Measurements from ENCODE around the gene PARD6G.
"Not testable (repeated sequence)": the region's sequence is repeated elsewhere in the genome, so short reads cannot be mapped to it uniquely, and the experiment has no call there.

Gene PARD6G

GRCh38 chr18:80241919-80242777 is 5.2 kb downstream of the PARD6G start:
- no peak overlapping the region for H3K4me3 ChIP-seq (ENCODE audit: low read depth, low read length)
- no peak for TF ChIP-seq CTCF (IDR thresholded peaks at IDR 0.05; ENCODE audit: low read depth, low read length)
- in situ Hi-C loops (cut with HindIII; ENCODE audit: low sequenced_read_pairs), result no loop called here
- DNase-seq (ENCODE audit: low read depth, low spot score), result no peak

GRCh38 chr18:80239830-80240229 is 7.5 kb downstream of the PARD6G start:
- in situ Hi-C loops (cut with HindIII; ENCODE audit: low sequenced_read_pairs), result no loop called here
- no peak for DNase-seq (ENCODE audit: low read depth, low spot score)
- TF ChIP-seq CTCF (IDR thresholded peaks at IDR 0.05; ENCODE audit: low read depth, low read length), result no peak
- H3K4me3 ChIP-seq (ENCODE audit: low read depth, low read length), result no peak overlapping the region

GRCh38 chr18:80238651-80239260 is 8.6 kb downstream of the PARD6G start:
- TF ChIP-seq CTCF (IDR thresholded peaks at IDR 0.05; ENCODE audit: low read depth, low read length), result no peak
- in situ Hi-C loops (cut with HindIII; ENCODE audit: low sequenced_read_pairs), result no loop called here
- no peak for DNase-seq (ENCODE audit: low read depth, low spot score)
- H3K4me3 ChIP-seq (ENCODE audit: low read depth, low read length), result no peak overlapping the region

- in situ Hi-C loops (cut with HindIII; ENCODE audit: low sequenced_read_pairs); DNase-seq (ENCODE audit: low read depth, low spot score); H3K4me3 ChIP-seq (ENCODE audit: low read depth, low read length): not testable (repeated sequence)
Measured at GRCh38 chr18:80237519-80237918, 9.8 kb downstream of the PARD6G start.

GRCh38 chr18:80234398-80234797 is 12.9 kb downstream of the PARD6G start:
- in situ Hi-C loops (cut with HindIII; ENCODE audit: low sequenced_read_pairs), result no loop called here
- no peak for DNase-seq (ENCODE audit: low read depth, low spot score)
- no peak overlapping the region for H3K4me3 ChIP-seq (ENCODE audit: low read depth, low read length)
- TF ChIP-seq CTCF (IDR thresholded peaks at IDR 0.05; ENCODE audit: low read depth, low read length), result no peak

GRCh38 chr18:80233899-80234298 is 13.4 kb downstream of the PARD6G start:
- H3K4me3 ChIP-seq (ENCODE audit: low read depth, low read length), result no peak overlapping the region
- no peak for TF ChIP-seq CTCF (IDR thresholded peaks at IDR 0.05; ENCODE audit: low read depth, low read length)
- in situ Hi-C loops (cut with HindIII; ENCODE audit: low sequenced_read_pairs), result no loop called here
- no peak for DNase-seq (ENCODE audit: low read depth, low spot score)

GRCh38 chr18:80233201-80233835 is 14.0 kb downstream of the PARD6G start:
- DNase-seq (ENCODE audit: low read depth, low spot score), result no peak
- H3K4me3 ChIP-seq (ENCODE audit: low read depth, low read length), result no peak overlapping the region
- TF ChIP-seq CTCF (IDR thresholded peaks at IDR 0.05; ENCODE audit: low read depth, low read length), result no peak
- in situ Hi-C loops (cut with HindIII; ENCODE audit: low sequenced_read_pairs), result no loop called here
